Measurements from ENCODE around the gene ATP11A.
"Not testable (repeated sequence)": the region's sequence is repeated elsewhere in the genome, so short reads cannot be mapped to it uniquely, and the experiment has no call there.

The ATP11A gene

GRCh38 chr13:112835796-112836195, 146.0 kb downstream of the ATP11A start:
- in situ Hi-C loops (cut with MboI; ENCODE audit: low sequenced_read_pairs): no loop called here

GRCh38 chr13:112836940-112837339, 147.1 kb downstream of the ATP11A start:
- in situ Hi-C loops (cut with MboI; ENCODE audit: low sequenced_read_pairs): no loop called here

- in situ Hi-C loops (cut with MboI; ENCODE audit: low sequenced_read_pairs): no loop called here
These were observed 147.7 kb downstream of the ATP11A start for GRCh38 chr13:112837371-112838037.

GRCh38 chr13:112838038-112838841, 148.4 kb downstream of the ATP11A start:
- in situ Hi-C loops (cut with MboI; ENCODE audit: low sequenced_read_pairs): no loop called here

- in situ Hi-C loops (cut with MboI; ENCODE audit: low sequenced_read_pairs): no loop called here
These were observed 148.9 kb downstream of the ATP11A start for GRCh38 chr13:112838842-112839117.

GRCh38 chr13:112839356-112840105, 149.7 kb downstream of the ATP11A start:
- in situ Hi-C loops (cut with MboI; ENCODE audit: low sequenced_read_pairs): no loop called here

- in situ Hi-C loops (cut with MboI; ENCODE audit: low sequenced_read_pairs): no loop called here
These were observed 150.8 kb downstream of the ATP11A start for GRCh38 chr13:112840472-112841302.

GRCh38 chr13:112841303-112842015, 151.6 kb downstream of the ATP11A start:
- in situ Hi-C loops (cut with MboI; ENCODE audit: low sequenced_read_pairs): not testable (repeated sequence)

- in situ Hi-C loops (cut with MboI; ENCODE audit: low sequenced_read_pairs): no loop called here
These were observed 152.6 kb downstream of the ATP11A start for GRCh38 chr13:112842343-112842856.

- in situ Hi-C loops (cut with MboI; ENCODE audit: low sequenced_read_pairs): no loop called here
These were observed 153.1 kb downstream of the ATP11A start for GRCh38 chr13:112842931-112843391.

GRCh38 chr13:112843392-112844111, 153.7 kb downstream of the ATP11A start:
- in situ Hi-C loops (cut with MboI; ENCODE audit: low sequenced_read_pairs): no loop called here

- in situ Hi-C loops (cut with MboI; ENCODE audit: low sequenced_read_pairs): no loop called here
These were observed 154.6 kb downstream of the ATP11A start for GRCh38 chr13:112844411-112844810.

- in situ Hi-C loops (cut with MboI; ENCODE audit: low sequenced_read_pairs): no loop called here
These were observed 155.0 kb downstream of the ATP11A start for GRCh38 chr13:112844879-112845278.

GRCh38 chr13:112845511-112846144, 155.8 kb downstream of the ATP11A start:
- in situ Hi-C loops (cut with MboI; ENCODE audit: low sequenced_read_pairs): no loop called here

GRCh38 chr13:112846411-112847115, 156.7 kb downstream of the ATP11A start:
- in situ Hi-C loops (cut with MboI; ENCODE audit: low sequenced_read_pairs): no loop called here

GRCh38 chr13:112849500-112849899, 159.7 kb downstream of the ATP11A start:
- in situ Hi-C loops (cut with MboI; ENCODE audit: low sequenced_read_pairs): no loop called here

GRCh38 chr13:112850273-112850672, 160.4 kb downstream of the ATP11A start:
- in situ Hi-C loops (cut with MboI; ENCODE audit: low sequenced_read_pairs): loop anchor here (25.0 kb wide), 1 partner anchor 213 kb away; no protein-coding TSS in a partner anchor

All from HL-60/S4 treated with retinoic acid at 250 ng/mL for 4 days and 3 days (cell line).